ENCODE results near the gene YPEL3.

DNA sequence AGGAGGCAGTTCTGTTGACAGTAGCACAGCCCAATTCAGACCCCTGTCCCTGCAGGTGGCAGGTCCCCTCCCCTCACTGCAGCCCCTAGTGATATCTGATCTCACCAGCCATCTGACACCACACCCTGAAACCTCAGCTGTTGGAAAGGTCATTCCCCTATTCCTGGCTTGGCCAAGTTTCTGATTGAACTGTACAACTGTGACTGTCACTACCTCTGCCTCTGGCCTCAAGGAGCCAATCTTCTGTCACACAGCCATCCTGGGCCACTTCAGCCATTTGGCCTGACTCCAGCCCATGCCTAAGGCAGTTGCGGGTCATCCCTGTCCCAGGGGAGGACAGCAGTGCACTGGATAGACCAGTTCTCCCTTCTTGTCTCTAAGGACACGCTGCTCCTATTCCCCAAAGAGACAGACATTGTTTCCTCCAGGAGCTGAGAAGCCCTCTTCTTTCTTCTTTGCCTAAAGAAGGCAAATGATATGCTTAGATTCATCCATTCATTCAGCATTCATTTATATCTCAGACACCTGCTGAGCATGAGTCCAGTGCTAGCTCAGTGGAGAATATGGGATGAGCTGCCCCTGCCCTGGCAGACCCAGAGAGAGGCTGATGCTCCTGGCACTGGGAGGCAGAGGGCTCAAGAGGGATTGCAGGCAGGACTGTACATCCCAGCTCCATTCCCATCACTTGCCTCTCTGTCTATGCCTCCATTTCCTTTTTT is 35.0 kb downstream of the YPEL3 start:
- TF ChIP-seq REST (tag by site-specific recombination; IDR thresholded peaks at IDR 0.05) (no peak), ZNF350 (tag by site-specific recombination; IDR thresholded peaks at IDR 0.05) (no peak), SCRT2 (tag by site-specific recombination; IDR thresholded peaks at IDR 0.05) (no peak), ZNF530 (tag by site-specific recombination; IDR thresholded peaks at IDR 0.05; ENCODE audit: low read depth) (no peak), ZNF792 (tag by site-specific recombination; IDR thresholded peaks at IDR 0.05) (no peak)
- TF ChIP-seq, protein P1, sequence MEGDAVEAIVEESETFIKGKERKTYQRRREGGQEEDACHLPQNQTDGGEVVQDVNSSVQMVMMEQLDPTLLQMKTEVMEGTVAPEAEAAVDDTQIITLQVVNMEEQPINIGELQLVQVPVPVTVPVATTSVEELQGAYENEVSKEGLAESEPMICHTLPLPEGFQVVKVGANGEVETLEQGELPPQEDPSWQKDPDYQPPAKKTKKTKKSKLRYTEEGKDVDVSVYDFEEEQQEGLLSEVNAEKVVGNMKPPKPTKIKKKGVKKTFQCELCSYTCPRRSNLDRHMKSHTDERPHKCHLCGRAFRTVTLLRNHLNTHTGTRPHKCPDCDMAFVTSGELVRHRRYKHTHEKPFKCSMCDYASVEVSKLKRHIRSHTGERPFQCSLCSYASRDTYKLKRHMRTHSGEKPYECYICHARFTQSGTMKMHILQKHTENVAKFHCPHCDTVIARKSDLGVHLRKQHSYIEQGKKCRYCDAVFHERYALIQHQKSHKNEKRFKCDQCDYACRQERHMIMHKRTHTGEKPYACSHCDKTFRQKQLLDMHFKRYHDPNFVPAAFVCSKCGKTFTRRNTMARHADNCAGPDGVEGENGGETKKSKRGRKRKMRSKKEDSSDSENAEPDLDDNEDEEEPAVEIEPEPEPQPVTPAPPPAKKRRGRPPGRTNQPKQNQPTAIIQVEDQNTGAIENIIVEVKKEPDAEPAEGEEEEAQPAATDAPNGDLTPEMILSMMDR (tag by site-specific recombination; IDR thresholded peaks at IDR 0.05): no peak
- TF ChIP-seq, protein P2, sequence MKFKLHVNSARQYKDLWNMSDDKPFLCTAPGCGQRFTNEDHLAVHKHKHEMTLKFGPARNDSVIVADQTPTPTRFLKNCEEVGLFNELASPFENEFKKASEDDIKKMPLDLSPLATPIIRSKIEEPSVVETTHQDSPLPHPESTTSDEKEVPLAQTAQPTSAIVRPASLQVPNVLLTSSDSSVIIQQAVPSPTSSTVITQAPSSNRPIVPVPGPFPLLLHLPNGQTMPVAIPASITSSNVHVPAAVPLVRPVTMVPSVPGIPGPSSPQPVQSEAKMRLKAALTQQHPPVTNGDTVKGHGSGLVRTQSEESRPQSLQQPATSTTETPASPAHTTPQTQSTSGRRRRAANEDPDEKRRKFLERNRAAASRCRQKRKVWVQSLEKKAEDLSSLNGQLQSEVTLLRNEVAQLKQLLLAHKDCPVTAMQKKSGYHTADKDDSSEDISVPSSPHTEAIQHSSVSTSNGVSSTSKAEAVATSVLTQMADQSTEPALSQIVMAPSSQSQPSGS (tag by site-specific recombination; IDR thresholded peaks at IDR 0.05; ENCODE audit: low read depth): no peak
- TF ChIP-seq, protein P3, sequence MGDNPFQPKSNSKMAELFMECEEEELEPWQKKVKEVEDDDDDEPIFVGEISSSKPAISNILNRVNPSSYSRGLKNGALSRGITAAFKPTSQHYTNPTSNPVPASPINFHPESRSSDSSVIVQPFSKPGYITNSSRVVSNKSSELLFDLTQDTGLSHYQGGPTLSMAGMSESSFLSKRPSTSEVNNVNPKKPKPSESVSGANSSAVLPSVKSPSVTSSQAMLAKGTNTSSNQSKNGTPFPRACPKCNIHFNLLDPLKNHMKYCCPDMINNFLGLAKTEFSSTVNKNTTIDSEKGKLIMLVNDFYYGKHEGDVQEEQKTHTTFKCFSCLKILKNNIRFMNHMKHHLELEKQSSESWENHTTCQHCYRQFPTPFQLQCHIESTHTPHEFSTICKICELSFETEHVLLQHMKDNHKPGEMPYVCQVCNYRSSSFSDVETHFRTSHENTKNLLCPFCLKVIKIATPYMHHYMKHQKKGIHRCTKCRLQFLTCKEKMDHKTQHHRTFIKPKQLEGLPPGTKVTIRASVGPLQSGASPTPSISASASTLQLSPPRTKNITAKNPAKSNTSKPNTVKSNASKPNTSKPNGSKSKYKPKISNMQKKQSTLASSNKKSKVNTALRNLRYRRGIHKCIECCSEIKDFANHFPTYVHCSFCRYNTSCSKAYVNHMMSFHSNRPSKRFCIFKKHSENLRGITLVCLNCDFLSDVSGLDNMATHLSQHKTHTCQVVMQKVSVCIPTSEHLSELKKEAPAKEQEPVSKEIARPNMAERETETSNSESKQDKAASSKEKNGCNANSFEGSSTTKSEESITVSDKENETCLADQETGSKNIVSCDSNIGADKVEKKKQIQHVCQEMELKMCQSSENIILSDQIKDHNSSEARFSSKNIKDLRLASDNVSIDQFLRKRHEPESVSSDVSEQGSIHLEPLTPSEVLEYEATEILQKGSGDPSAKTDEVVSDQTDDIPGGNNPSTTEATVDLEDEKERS (tag by site-specific recombination; IDR thresholded peaks at IDR 0.05): no peak

Measured in HEK293 (cell line).